Erythroblast (primary cell): Measurements from ENCODE around the gene TOX3.

ENCODE experiments used
- GATA1 ChIP-seq: IDR thresholded peaks from 2 replicates; pipeline ENCODE4 v1.6.1; 2011; ENCODE audit warnings: low read depth, mild to moderate bottlenecking, control low read depth, low read length, moderate library complexity
- POLR2A ChIP-seq: IDR thresholded peaks from 2 replicates; pipeline ENCODE4 v1.6.1; 2011; ENCODE audit warnings: mild to moderate bottlenecking, low read length

- TF ChIP-seq POLR2A (no peak), GATA1 (no peak)
Observed at GRCh38 chr16:52578829-52579498, 32.0 kb upstream of the TOX3 start.
